Stimulated activated CD8-positive, alpha-beta memory T cell treated with anti-CD3 and anti-CD28 coated beads, Interleukin-15, amount 100 ng/mL, for 4 hours (primary cell): ENCODE data around the gene LRRC8E.
"Not testable (repeated sequence)": the region's sequence is repeated elsewhere in the genome, so short reads cannot be mapped to it uniquely, and the experiment has no call there.

Experiments
- DNase-seq, 2 donors: peaks; one replicate each; pipeline ENCODE4 v3.0.0-alpha.2; 2020; ENCODE audit warnings: low read depth in 2 of 2

LRRC8E gene

DNA sequence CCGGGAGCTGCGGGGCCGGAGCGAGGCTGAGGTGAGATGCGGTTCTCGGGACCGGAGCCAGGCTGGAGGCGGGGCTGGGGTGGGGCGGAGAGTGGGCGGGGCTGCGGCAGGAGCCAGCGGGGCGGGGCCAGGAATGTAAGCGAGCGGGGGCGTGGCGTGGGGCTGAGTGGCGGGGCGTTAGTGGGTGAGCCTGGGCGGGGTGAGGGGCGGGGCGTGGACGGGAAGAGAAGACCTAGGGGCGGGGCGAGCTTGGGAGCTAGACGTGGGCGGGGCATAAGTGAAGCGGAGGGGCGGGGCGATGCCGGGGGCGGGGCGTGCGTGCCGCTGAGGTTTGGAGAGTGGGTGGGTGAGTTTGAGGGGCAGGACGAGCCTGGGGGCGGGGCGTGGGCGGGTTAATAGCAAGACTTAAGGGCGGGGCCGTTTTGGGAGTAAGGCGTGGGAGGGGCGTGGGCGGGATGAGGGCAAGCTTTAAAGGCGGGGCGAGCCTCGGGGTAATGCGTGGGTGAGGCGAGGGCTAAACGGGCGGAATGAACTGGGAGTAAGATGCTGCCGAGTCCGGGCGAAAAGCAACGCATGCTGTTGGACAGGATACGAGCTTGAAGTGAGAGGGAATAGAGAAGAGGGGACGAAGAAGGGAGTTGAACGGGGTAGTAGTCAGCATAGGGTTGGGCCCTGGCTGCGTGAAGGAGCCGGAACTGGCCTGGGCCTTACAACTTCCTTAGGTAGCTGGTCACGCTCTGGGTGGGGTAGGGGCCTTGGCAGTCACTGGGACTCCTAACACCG lies 32.4 kb downstream of the LRRC8E start:
- DNase-seq: peak; percentile 97 to 99

DNA sequence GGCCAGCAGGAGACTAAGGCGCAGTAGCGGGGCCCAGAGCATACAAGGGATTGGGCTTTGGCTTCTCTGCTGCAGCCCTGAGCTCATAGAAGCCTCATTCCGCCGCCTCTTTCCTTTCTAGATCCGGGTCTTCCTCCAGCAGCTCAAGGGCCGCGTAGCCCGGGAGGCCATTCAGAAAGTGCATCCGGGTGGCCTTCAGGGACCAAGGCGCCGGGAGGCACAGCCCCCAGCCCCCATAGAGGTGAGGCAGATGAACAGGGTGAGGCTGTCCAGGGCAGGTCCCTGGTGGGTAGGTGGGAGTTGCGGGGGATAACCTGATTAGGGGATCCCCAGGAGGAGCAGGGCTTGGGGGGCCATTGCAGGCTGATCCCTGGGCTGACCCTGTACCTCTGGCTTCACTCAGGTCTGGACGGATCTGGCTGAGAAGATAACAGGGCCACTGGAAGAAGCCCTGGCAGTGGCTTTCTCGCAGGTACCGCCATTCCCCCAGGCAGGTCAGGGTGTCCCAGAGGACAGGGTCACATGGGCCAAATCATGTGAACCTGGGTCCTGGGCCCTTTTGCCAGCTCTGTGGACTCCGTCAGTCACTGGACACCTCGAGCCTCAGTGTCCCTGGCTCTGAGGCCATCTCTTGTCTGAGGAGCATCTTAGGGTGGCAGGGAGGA lies 33.1 kb downstream of the LRRC8E start:
- no peak for DNase-seq

DNA sequence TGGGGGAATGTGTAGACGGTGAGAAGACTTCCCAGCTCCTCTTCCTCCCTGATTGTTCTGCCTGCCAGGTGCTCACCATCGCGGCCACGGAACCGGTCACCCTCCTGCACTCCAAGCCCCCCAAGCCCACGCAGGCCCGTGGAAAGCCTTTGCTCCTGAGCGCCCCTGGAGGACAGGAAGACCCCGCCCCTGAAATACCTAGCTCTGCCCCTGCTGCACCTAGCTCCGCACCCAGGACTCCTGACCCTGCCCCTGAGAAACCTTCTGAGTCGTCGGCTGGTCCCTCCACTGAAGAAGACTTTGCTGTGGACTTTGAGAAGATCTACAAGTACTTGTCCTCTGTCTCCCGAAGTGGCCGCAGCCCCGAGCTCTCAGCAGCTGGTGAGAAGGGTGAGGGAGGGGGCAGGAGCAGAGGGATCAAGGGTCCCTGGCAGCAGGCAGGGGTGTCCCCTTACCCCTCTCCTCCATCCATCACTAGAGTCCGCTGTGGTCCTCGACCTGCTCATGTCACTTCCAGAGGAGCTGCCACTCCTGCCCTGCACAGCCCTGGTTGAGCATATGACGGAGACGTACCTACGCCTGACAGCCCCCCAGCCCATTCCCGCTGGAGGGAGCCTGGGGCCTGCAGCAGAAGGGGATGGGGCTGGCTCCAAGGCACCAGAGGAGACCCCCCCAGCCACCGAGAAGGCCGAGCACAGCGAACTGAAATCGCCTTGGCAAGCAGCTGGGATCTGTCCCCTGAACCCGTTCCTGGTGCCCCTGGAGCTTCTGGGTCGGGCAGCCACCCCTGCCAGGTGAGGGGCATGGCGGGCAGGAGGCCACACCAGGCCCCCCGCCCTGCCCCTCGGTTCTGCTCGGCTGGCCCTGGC lies 33.9 kb downstream of the LRRC8E start:
- DNase-seq: no peak

DNA sequence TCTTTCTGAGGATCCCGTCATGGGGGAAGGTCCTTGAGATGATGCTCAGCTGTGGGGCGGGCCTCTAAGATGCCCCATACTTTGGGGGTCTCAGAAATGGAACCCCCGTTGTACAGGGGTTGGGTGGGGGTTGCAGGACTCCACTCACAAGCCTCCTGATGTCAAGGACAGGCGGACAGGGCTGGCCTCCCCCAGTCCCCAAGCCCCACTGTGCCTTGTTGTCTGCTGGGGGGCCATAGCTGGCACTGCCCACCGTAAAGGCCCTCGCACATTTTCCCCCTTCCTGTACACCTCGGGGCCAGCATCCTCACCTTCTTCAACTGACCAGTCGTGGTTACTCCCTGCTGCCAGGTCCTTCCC lies 34.5 kb downstream of the LRRC8E start:
- no peak for DNase-seq

DNA sequence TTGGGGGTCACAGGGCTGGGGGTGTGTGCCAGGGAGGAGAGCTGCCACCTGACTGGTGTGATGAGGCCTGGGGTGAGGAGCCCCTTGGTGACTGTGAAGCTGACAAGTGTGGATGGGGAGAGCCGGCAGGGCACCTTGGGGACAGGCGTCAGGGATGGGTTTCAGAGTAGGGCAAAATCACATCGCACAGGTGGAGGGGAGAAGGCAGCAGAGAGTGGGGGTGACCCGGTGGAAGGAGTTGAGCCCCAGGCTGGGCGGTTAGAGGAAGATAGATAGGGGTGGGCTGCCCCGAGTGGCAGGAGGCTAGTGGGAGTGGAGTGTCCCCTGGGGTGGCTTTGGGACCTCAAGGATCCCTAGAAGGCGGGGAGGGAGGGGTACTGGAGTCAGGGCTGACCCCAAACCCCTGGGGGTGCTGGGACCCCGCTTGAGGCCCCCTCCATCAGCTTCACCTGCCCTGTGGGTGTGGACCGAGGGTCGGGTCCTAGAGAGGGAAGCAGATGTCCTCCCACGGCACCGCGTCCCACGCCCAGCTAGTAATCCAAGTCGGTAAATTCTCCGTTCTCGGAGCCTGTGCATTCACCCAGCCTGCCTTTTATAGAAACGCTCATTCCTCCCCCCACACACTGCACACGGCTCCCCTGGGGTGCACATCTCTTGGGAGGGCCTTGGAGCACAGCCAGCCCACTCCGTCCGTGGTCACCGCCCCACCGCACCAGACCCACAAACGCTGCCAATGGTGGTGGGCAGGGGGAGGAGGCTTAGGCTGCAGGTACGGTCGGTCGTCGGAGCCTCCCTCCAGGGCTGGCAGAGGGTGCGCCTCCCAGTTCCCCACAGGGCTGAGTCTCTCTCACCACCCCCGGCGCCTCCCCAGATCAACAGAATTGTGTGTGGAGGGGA lies 35.2 kb downstream of the LRRC8E start:
- DNase-seq: no peak

DNA sequence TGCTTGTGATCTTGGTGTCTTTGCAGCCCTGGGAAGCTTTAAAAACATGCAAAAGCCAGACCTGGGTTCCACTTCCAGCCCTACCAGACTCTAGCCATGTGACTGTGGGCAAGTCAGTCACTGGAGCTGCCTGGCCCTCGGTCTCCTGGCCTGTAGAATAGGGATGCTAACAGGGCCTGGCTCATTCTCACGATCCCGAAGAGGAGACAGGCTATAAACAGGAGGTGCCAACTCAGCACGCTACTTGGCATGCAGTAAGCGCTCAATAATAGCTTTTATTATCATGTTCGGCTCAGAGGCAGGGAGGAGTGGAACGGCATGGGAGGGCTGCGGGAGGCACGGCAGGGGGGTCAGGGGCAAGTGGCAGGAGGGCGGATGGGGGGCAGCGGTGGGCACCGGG lies 35.9 kb downstream of the LRRC8E start:
- DNase-seq: no peak

DNA sequence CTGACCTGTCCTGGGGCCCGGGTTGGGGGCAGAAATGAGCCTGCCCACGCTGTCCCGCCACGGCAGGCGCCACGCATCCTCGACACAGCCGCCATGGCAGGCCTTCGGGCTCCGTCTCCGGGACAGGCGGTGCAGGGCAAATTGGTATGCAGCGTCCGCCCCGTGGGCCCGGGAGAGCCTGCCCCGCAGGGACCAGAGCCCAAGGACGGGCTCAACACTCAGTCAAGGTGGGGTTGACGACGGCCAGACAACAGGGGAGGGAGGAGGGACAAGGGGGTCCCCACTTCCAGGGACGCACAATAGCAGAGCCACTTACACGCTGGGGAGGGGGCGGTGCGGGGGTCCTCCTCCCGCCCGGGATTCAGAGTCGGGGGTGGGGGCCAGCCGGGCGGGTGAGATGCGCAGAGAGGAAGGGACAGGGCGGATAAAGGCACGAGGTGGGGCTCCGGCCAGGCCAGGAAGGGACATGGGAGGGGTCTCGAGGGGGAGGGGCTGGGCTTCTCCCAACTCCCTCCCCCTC lies 36.4 kb downstream of the LRRC8E start:
- no peak for DNase-seq

DNA sequence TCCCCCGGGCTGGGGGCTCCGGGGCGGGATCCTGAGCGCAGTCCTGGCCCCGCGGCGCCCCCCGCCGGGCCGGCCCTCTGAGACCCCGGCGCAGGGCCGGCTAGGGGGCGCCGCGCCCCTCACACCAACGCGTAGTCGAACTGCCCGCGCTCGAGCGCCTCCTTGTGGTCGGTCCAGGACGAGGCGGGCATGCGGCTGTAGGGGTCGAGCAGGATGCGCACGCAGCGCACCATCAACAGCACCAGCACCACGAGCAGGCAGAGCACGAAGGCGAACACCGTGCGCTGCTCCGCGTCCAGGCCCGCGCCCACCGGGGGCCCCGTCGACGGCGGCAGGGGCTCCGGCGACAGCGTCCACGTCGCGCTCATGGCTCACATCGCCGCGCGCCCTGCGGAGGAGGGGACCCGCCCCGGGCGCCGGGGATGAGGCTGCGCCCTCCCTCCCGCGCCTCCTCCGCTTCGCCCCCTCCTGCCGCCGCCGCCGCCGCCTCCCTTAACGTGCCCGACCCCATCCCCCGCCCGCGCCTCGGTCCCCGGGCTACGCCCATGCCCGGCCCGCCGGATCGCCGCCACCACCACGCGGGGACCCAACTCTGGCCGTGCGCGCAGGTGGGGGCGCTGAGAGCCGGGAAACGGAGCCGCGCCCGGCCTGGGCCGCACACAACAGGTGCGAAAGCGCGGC lies 37.0 kb downstream of the LRRC8E start:
- DNase-seq: peak; percentile 55 to 57

DNA sequence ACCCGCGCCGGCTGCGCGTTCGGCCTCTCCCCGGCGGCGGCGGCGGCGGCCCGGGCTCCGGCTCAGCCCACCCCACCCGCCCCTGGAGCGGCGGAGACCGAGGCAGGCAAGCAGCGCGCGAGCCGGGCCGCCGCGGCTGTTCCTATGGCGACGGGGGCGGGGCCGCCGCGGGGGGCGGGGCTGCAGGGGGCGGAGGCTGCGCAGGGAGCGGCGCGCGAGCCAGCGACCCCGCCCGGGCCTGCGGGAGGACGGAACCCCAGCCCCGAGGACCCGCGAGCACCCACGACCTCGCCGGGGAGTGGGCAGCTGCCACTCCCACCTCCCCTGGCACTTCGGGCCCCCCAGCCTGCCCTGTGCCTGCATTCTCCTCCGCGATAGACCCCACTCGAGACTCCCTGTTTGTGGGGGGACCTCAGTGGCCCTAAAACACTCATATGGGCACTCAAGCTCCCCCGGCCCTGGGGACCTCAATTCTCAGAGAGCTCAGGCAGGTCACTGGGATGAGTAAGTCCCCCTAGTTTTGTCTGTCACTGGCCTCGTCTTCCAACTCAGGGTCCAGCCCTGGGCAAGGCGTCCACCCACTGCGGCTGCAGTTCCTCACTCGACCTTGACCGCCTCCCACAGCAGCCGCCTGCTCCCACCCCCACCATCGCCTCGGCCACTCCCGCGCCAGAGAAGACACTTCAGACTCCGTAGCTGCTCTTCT lies 37.9 kb downstream of the LRRC8E start, which contains the start of gene CTXN1:
CTXN1 (minus strand) TSS at position 115 of the 706 bp plus-strand sequence. CDS start 597 bp downstream, outside the sequence.
- peak; percentile 42 to 57 for DNase-seq

DNA sequence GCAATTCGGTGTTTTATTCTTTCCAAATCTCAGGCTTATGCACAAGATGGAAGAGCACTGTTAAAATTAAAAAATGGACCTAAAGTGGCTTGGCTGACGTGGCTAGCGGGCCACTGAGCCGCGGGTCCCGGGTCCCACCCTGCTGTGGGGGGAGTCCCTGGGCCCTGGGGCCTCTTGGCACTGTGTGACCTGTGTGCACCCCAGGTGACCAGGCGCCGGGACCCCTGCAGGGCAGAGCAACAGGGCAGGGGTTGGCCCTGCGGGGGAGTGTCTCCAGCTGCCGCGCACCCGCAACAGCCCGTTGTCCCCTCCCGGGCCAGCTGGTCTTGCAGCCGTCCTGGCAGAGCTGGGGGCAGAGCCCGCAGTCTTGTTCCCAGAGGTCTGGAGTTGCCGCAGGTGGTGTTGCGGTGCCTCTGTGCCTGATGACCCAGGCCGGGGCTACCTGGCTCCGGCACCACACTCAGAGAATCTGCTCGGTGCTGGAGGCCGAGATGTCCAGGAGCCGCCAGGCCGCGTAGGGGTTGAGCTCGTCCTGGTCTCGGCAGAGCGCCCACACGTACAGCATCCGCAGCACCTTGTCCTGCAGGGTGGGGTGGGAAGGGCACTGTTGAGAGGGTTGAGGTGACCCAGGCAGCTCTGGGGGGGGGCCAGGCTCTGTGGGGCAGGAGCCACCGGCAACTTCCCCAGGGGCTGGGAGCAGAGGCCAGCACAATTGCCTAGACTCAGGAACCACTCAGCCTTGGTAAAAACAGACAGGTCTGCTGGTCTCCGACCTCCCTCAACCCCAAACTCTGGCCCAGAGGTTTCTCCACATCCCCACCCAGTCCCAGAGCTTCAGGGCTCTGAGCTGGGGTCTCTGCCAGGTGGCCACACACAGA lies 38.7 kb downstream of the LRRC8E start:
- DNase-seq: no peak

DNA sequence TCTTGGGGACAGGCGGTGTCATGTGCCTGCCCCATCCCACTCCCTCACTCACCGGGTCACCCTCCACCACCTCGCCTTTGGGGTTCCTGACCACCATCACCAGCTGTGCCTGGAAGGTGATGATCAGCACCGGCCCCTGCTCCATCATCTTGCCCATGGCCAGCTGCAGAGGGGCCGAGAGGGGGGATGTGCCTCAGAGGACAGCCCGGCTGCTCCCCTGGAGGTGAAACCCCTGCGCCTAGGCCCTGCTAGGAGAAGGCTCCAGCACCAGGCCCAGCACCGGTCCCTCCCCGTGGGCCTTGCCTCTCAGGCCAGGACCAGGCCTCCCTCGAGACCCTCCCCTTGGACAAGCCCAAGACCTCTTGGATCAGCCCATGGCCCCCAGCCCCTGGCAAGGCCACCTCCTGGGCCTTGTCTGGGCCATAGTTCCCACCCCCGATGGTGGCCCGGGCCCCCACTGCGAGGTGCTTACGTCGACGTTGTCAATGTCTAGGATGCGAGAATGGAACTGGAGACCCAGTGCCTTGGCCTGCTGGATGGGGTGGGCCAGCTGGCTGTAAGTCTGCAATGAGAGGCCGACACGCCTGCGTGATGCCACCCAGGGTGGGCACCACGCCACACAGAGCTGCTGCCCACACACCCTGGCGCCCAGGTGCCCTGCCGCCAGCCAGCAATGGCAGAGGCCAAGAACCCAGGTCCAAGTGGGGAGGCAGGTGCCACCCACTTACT lies 39.5 kb downstream of the LRRC8E start:
- no peak for DNase-seq

DNA sequence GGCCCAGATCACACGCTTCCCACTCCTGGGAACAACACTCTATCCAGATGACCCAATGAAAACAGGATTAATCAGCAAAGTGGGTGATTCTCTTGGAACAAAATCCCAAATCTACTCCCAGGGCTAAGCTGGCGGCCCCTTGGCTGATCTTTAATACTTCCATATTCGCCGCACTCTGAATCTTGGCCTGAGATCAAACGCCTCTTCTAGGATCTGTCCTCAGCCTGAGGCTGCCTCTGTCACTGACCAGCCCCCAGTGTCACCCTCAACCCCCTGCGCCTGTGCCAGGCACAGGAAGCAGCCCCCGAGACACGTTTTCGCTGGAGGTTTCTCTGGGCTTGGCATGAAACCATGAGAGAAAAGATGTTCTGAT lies 40.0 kb downstream of the LRRC8E start:
- no peak for DNase-seq

DNA sequence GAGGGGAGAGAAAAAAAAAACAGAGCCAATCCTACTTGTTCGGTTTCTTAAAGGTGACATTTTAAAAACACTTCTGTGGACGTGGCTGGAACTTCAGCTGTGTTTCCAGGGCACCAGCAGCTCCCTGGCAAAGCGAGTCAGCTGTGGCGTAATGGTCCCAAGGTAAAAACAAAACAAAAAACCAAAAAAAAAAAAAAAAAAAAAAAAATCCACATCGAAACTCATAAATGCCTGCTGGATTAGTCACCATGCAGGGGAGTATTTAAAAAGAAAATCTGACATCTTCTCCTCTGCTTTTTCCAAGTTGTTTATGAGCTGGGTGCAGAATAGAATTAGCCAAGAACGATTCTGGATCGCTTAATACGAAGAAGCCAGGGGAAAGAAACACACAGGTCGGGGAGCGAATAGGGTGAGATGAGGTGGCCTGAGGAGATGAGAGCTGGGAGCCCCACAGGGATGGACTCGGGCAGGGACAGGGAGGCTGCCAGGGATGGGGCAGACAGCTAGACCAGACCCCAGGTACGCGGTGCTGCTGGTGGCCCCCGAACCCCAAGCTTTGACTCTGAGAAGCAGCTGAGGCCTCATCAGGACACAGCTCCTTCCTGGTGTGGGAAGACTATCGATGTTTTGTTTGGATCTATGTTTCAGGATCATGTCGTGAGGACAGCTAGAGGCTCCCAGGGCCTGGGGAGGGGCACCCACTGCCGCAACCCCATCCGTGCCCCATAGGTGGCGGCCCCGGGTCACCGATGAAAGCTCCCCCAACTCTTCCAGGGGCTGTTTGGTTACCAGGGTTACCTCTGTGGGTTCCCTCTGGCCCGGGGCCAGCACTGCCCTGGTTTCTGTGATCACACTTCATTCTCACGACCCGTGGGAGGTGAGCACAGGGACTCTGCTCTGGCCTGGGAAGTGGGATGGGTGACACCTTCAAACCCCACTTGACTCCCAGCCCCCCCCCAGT lies 40.7 kb downstream of the LRRC8E start:
- no peak for DNase-seq

DNA sequence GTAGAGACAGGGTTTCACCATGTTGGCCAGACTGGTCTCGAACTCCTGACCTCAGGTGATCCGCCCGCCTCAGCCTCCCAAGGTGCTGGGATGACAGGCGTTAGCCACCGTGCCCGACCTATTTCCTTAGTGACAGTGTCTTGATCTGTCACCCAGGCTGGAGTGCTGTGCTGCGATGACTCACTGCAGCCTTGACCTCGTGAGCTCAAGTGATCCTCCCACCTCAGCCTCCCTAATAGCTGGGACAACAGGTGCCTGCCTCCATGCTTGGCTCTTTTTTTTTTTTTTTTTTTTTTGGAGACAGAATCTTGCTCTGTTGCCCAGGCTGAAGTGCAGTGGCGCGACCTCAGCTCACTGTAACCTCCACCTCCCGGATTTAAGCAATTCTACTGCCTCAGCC lies 41.7 kb downstream of the LRRC8E start:
- DNase-seq: not testable (repeated sequence)

DNA sequence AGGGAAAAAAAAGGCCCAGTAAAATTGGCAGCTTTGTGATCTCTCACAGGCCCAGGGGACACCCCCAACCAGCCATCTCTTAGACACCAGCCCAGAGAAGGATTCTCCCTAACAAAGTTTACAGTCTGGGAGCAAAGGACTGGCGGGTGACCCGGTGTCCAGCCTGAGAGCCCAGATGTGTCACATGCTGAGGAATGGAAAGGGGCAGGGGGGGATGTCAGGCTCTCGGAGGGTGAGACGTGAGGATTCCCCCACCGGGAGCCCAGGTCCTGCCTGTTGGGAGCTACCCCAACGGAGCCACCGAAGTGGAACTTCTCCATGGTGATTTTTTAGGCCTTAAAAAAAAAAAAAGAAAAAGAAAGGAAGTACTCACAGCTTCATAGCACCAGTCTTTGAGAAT lies 42.5 kb downstream of the LRRC8E start:
- DNase-seq: no peak

DNA sequence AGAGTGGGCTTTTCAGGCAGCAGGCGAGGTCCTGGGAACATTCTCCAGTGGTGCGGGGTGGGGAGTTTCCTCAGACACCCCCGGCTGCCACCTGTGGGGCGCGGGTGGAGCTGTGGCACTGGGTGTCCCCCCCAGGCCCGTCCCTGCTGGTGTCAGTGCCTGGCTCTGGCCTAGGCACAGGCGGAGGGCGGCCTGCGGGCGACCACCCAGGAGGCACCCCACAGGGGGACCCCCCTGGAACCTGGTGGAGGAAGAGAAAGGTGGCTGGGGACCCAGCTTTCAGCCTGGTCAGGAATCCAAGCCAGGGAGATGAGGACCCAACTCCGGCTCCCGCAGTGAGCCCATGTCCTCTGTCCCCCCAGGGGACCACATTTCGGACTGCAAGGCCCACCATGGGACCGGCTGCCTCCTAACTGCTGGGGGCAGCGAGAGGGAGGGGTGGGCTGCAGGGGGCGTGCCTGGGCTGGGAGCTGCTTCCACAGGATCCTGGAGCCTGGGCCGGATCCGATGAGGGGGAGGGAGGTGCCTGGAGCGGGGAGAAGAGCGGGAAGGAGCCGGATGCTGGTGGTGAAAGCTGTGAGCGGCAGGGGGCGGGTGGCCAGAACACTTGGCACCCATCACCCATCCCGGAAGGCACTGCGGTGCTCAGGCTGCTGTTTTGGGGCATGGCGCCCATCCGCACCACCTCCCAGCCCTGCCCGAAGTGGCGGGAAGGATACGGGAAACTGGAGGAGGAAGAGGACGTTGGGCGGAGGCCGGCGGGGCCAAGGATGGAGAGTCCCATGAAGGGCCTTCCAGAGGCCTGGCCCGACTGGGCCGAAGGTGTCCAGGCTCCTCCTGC lies 43.1 kb downstream of the LRRC8E start:
- no peak for DNase-seq
